Kidney capillary endothelial cell (primary cell): ENCODE data around the gene COPZ1.
A peak's percentile ranks its signal among the peaks of the same experiment; 100 is the strongest.
"Not testable (repeated sequence)": the region's sequence is repeated elsewhere in the genome, so short reads cannot be mapped to it uniquely, and the experiment has no call there.

Experiments
- DNase-seq: peaks from one replicate; pipeline ENCODE4 v3.0.0-alpha.2; 2018; ENCODE audit warnings: low spot score

Gene COPZ1

DNA sequence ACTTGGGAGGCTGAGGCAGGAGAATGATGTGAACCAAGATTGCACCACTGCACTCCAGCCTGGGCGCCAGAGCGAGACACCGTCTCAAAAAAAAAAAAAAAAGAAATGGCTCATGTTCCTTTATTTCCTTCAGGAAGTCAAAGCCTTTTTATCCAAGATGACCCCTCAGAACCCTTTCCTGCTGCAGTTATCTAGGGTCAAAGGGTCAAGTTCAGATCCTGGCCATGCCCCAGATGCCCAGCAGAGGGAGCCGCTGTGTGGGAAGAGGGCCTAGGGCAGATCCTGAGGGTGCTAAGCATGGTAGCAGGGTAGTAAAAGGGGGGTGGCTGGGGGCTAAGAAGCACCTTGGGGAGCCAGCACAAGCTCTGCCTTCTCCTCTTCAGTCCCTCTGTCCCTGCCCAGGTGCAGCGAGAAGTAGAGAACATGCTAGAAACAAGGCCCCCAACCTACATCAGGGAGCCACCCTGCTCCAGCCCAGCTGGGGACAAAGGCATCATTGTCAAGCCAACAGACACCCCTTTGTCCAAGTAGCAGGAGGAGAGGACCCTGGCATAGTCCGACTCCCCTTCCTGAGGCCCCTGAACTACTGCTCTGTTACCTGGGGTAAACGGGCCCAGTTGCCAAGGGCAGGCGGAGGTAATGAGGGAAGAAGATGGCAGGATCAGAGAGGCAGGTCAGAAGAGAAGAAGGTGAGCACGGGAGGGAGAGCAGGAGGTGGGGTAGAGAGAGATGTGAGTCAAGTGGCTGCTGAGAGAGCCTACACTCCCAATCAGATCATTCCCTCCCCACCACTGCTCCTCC is 30.6 kb upstream of the COPZ1 start:
- no peak for DNase-seq

DNA sequence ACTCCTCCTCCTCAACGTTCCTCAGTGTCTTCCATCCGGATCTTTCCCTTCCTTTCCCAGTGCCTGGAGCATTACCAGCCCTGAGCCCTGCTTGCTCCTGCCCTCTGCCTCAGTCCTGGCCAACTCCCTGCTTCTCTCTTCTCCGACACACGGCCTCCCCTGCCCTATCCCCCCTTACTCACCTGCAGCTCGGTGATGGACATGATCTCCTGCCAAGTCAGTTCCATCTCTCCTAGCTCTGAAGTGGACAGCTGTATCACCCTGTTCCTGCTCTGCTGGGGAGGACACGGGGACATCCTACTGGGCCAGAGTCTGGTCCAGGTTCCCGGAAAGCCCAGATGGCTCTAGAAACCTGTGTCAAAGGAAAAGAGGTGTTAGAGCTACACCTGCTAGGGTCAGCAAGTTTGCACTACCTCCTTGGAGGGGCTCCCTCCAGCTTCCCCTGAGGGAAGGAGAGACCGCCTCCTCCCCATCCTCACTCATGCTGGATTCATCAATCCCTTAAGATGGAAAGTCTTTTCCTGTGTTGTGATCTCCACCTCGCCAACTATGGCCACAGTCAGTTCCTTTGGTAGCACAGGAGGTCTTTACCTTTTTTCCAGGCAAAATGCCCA is 29.9 kb upstream of the COPZ1 start:
- no peak for DNase-seq

DNA sequence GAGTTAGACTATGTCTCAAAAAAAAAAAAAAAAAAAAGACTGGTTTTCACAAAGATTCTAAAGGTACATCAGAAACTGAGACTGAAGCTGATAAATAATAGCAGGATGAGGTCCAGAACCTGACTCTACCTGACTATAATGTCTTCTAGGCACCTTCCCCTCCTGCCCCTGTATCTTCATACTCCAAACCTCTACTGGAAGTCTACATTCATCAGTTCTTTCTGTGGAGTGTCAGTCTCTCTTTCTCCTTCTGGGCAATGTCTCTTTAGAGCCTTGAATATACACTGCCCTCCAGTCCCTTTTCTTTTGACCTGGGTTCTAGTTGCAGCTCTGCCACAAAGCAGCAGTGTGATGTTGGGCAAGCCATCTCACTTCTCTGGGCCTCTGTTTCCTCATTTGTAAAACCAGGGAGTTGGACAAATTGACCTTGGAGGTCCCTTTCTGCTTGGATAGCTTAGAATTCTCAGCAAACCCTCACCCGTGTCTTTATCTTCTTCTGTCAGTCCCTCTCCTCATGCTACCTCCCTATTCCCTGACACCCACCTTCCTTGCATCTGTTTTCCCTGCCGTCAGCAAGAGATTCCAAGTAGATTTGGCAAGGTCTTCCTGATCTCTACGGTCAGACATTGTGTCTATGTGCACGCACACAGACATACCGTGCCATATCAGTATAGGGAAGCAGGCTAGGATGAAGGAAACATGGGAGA is 28.4 kb upstream of the COPZ1 start:
- DNase-seq = no peak

DNA sequence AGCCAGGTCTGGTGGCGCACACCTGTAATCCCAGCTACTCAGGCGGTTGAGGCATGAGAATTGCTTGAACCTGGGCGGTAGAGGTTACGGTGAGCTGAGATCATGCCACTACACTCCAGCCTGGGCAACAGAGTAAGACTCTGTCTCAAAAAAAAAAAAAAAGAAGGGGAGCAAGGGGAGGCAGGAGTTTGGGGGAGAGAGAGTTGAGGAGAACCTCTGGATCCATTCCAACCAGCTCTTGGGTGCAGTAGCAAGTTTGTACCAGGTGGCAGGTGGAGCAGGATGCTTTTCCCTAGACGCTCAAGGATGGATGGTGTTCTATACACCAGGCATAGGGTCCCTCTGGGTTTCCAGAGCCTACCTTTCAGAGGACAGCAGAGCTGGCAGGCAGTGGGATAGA is 26.0 kb upstream of the COPZ1 start:
- DNase-seq = no peak

DNA sequence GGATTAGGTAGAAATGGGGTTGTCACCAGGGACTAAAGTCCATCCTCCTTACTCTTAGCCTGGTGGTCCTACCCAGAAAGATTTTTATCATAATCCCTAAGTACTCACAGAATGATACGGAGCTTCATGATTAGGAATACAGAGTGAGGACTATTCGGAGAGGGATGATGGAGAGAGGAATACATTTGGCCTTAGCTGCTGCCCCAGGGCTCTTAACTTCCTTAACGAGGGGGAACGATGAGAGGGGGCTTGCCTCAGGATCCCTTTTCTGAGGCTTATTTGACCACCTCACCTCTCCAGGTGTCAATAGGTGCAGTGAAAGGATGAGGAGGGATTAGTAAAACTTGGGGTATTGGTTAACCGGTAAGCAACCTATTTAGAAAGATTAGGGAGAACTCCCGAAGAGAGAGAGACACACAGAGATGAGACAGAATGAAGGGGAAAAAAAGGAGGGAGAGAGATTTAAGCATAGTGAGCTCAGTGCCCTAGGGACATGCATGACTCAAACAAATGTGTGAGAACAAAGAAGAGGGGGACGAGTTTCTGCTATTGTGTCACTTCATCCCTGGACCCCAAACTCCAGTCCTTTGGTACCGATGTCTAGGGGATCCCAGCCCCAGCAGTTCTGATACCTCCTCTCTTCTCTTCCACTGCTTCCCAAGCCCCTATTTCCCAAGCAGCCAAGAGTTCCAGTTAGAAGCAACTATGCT is 25.3 kb upstream of the COPZ1 start:
- DNase-seq = no peak

DNA sequence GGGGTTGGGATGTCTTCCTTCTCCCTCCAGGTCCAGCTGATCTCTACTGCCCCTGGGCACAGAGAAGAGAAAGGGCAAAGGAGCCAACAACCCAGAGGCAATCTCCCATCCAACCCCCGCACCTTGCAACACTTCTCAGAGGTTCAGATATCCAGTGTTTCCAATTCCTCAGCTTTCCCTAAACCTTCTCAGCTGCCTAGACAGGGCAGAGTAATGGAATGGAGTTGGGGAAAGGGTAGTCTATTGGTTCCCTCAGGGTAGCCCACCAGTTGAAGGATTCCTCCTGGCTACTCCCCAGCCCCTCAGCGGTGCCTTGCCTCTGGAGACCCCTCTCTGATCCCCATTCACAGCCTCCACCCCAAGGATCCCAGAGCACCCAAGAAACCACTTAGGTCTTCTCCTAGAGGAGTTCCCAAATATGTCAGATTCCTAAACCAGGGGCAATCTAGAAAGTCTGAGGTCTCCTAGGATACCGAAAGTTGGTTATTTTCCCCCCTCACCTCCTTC is 24.7 kb upstream of the COPZ1 start:
- no peak for DNase-seq

DNA sequence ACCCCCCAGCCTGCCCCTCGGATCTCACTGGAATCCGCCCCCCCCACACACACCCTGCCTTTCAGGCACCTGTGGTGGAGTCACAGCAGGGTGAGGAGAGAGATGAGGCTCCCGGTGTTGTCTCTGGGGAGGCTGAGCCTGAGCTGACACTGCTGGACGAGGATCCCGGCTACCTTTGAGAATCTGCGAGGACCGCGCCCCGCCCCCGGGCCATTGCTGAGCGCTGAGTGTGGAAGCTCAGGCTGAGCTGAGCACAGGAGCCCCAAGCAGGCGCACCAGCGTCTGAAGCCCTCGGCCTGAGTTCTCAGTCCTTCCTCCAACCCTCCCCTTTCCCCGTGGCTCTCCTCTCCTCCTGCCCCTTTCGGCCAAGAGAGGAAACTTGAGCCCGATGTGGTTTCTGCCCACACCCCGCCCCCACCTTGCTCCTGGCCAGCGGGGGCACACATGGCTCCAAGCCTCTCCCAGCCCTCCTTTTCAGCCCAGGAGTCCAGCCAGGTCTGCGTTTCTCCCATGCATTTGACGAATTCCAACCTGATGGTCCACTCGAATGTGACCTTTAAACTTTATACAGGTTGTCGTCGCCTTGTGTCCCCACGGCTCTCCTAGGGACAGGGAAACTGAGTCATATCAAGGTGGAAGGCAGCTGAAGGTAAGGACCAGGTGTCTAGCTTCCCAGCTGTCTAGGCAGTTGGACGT is 24.1 kb upstream of the COPZ1 start, which contains the start of gene NFE2:
Gene NFE2, minus strand, starts transcription at position 284 of the 696 bp plus-strand sequence. CDS start 5,767 bp downstream, outside the sequence.
- DNase-seq = no peak

DNA sequence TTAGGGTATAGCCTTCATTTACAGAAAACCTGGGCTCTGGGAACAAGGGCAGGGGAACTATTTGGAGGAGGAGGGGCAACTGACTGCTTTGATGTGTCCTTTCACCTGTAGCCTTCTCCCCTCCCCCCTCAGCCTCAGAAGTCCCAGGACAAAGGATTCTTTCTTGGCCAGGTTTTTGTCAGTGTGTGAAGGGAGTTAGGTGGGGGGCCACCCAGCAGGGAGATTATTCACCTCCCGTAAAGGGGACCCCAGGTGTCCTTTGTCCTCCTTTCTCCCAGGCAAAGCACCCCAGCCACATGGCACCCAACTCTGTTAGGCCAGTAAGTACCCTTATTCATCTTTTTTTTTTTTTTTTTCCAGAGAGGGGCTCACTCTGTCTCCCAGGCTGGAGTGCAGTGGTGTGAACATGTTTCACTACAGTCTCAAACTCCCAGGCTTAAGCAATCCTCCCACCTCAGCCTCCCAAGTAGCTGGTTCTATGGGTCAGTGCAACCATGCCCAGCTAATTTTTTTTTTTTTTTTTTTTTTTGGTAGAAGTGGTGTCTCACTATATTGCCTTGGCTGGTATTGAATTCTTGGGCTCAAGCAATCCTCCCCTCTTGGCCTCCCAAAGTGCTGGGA is 23.4 kb upstream of the COPZ1 start:
- no peak for DNase-seq

DNA sequence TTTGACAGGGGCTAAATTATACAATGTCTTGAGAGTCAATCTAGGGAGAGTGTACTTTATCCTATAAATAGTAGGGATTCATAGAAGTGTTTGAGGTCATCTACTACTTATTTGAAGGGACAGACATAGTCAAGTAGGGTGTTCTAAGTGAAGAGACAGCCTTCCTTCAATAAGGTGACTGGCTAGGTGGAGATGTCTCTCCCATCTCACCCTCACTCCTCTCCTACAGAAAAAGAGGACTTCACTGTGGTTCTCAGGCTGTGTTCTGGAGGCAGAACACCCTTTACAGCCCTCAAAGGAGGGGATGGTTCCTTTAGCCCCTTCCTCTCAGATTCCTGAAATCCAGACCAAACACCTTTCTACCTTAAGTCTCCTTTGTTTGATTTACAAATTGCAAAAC is 21.3 kb upstream of the COPZ1 start:
- no peak for DNase-seq

DNA sequence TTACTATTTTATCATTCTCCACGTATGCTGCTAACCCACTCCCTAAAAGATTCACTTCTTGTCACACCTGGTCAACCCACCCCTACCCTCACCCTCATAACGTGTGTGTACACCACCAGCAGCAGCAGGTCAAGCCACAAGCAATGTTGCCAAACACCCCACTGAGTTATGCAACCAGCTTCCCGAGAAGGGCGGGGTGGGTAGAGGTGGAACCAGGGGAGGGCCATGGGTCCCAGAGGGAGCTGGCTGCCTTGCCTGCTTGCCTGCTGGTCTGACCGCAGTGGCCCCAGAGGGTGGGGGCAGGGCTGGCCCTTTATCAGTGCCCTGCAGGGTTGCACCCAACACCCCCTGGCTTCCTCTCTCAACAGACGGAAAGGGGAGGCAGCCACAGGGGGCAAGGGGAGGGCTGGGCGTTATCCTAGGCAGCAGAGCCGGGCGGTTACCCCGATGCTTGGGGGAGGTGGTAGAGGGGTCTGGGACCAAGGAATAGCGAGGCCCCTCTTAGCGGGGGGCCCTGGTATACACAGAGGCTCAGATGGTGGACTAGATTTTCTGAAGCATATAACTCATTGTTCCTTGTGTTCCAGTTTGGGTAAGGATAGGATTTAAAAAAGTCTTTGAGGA is 20.6 kb upstream of the COPZ1 start:
- no peak for DNase-seq

DNA sequence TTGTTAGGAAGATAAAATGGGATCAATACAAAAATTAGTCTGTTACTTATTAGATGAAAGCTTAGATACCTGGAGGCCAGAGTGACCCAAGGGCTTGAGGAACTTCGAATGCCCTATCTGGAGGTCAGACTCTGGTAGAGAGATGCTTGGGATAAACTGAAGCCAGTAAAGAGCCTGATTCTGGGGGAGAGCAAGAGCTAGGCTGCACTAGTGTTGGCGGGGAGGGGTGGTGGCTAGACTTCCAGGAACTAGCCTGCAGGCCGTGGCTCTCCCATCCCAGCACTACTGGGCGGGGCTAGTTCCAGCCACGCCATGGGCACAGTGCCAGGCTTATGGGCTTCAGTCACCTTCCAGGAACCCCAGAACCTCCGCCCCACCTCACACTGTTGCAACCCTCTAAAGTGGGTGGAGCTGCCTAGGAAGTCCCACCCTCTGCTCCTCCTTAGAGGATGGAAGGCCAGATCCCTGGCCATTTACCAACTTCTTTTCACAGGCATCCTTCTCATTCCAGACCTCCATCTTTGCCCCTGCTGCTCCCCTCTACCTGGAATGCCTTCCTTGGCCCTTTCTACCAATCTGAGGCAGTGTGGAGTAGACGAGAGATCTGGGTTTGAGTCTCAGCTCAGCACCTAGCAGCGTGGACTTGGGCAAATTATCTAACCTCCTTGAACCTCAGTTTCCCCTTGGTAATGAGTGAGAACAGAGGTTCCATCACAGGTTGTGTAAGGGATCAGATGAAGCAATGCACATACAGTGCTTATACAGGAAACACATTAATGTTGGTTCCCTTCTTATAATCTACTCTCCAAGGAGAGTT is 17.8 kb upstream of the COPZ1 start:
- DNase-seq = no peak

DNA sequence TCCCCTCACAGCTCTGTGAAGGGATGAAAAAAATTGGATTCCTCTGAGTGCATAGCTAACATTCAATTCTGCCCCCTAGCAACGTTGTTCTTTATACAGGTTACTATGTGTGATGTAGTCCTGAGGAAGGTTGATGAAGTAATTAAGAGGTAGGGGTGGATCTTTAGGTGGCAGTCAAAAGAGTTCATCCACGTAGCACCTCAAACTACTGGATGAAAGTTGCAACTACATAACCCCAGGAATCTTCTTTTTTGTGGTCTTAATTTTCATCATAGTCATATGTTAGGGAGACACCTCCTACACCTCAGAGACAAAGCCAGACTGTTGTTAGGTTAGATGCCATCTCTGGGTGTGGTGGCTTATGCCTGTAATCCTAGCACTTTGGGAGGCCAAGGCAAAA is 13.9 kb upstream of the COPZ1 start:
- DNase-seq = no peak

DNA sequence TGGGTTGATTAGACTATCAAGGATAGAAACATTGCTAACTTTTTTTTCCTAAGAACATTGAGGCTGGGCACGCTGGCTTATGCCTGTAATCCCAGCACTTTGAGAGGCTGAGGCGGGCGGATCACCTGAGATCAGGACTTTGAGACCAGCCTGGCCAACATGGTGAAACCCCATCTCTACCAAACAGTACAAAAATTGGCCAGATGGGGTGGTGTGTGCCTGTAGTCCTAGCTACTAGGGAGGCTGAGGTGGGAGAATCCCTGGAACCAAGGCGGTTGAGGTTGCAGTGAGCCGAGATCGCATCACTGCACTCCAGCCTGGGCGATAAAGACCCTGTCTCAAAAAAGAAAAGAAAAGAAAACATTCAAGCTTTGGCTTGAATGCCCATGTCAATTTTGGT is 12.6 kb upstream of the COPZ1 start:
- DNase-seq = not testable (repeated sequence)

DNA sequence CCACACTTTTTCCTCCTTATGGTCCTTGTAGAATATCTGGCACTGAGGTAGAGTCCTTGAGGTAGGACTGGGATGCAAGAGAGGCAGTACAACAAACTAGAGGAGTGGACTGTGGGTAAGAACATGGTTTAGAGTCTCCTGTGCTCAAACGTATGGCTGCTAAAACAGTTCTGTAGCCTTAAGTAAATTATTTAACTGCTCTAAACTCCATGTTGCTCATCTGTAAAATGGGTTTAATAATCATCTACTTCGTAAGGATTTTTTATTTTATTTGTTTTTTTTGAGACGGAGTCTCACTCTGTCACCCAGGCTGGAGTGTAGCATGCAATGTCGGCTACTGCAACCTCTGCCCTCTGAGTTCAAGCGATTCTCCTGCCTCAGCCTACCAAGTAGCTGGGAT is 3.6 kb upstream of the COPZ1 start:
- DNase-seq = no peak

DNA sequence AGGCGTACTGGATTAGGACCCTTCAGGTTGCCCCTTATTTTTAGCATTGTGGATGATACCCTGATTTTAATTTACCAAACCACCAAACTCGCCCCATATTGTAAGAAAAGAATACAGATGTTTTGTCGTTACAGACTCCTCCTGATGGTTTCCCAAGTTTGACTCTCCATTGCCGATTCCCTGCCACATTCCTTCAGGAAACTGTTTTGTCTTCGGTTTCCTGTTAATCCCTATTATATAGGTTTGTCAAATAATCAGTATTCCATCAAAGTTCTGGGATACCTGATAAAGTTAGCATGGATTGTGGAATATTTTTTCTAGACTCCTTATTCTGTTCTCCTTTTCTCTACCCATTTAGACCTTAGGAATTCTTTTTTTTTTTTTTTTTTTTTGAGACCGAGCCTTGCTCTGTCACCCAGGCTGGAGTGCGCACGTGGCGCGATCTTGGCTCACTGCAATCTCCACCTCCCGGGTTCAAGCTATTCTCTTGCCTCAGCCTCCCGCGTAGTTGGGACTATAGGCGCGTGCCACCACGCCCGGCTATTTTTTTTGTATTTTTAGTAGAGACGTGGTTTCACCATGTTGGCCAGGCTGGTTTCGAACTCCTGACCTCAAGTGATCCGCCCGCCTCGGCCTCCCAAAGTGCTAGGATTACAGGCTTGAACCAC is 645 bp downstream of the COPZ1 start:
- DNase-seq = not testable (repeated sequence)

DNA sequence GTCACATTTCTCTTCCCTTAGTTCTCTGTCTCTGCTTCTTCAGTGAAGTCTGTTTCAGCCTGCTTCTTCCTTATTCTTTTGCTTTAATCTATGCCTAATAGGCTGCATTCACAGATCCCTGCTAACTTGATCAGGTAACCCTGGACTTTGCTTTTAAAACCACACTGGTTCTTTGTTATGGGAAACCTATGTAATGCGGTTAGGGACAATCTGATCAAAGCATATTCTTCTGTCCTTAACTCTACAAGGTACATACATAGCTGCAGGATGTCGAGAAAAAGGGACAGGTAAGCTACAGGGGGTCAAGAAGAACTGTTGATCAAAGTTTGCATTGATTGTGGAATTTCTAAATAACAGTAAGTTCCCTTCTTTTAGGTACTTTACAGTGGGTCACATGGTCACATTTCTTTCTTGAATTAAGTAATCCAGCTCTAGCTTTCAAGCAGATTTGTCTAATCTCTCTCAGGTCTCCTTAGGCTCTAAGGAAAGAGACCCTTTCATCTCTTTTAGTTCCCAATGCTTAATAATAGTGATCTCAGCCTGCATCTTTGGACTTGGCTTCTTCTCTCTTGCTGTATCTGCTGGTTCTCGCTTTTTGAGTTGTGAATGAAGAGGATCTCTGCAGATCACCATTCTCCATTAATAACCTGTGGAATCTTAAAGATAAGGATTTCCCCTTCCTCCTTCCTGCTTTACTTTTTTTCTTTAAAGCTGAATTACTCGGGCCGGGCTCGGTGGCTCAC is 3.8 kb downstream of the COPZ1 start:
- DNase-seq = no peak

DNA sequence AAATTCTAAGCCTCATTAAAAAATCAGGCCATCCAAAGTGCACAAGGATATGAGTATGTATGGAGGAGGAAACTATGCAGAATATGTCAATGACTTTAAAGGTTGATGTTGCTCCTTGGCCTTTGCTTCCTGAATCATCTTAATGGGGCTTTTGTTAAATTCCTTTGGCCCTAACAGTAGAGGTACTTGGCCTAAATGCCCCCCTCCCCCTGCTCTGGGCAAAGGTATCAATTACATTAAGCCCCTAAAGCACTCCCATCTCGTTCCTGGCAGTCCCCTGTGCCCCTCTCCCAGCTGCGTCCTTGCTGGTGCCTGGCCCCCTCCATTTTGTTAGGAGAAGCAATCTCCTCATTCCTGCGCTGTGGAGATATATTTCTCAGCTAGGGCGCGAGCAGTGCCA is 4.8 kb downstream of the COPZ1 start:
- DNase-seq = peak; percentile 48

DNA sequence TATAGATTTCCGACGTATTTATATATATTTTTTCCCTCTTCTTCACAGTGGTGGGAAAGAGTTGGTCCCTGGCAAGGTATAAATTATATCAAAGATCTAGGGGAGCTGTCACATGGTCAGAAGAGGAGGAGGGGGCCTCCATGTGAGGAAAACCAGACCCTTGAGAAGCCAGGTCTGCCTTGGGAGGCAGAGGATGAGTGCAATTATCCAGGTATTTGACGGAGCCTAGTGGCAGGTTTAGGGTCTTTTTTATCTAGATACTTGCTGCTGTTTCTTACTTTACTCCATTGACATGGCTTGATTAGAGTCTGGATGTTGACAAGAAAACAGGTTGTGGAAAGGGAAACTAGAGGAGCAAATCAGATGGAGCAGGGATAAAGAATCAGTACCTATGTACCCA is 5.5 kb downstream of the COPZ1 start:
- no peak for DNase-seq

DNA sequence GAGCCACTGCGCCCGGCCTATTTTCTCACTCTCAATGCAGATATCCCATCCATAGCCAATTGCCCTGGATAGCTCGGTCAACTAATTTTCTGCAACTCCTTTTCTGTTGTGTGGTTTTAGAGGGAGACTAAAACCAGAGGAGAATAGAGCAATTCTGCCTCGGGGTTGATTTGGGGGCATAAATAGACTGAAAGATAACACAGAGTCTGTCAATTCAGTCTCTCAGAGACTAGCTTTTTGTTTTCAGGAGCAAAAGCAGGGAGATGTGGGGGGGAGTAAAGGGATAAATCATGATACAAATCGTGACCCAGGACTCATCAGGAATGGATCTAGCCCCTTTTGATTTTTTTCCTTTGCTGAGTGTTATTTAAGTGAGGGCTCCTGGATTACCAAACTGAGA is 6.5 kb downstream of the COPZ1 start:
- no peak for DNase-seq
